OCI-LY7 (cell line): Measurements from ENCODE around the gene DARS1. TPM values are rescaled to one million over a fixed set of nuclear protein-coding genes. Genes with fewer than 3 reads are reported as not detected.

Source experiments
- BruUV-seq: library from RNA; stranded (reverse); fragments of 400-500 nt; replicated peaks from 2 replicates; lab custom pipeline; 2021; lab: Mats Ljungman, UMichigan
- CTCF ChIA-PET: fragments of 300-600 bp; sonication (Branson Sonifier 250); formaldehyde crosslinking; loops from one replicate; lab custom pipeline; 2022; ENCODE audit warnings: antibody characterized with exemption; ENCODE audit not compliant: unreplicated experiment; lab: Charles Lee
- POLR2A ChIA-PET: fragments of 300-600 bp; sonication (Branson Sonifier 250); formaldehyde crosslinking; loops from one replicate; lab custom pipeline; 2022; ENCODE audit warnings: antibody characterized with exemption; lab: Charles Lee
- DNase-seq: peaks from one replicate; pipeline ENCODE4 v3.0.0-alpha.2; 2015; ENCODE audit warnings: low spot score
- H2AFZ ChIP-seq: fragments of 200-600 bp; sonication (generic), shearing (Covaris generic); 2 replicates; pipeline ENCODE4 v1.6.1; 2014; ENCODE audit warnings: mild to moderate bottlenecking, antibody characterized with exemption, low read length, moderate library complexity
- H3K27ac ChIP-seq: fragments of 200-600 bp; sonication (generic); 2 replicates; pipeline ENCODE4 v1.5.1; 2014; ENCODE audit warnings: mixed run types, low read depth, mild to moderate bottlenecking, moderate library complexity, low read length, inconsistent platforms; ENCODE audit not compliant: poor library complexity, severe bottlenecking
- H3K36me3 ChIP-seq: fragments of 200-600 bp; sonication (generic); 2 replicates; pipeline ENCODE4 v1.6.1; 2014; ENCODE audit warnings: mild to moderate bottlenecking, antibody characterized with exemption, low read length, moderate library complexity, mixed read lengths; ENCODE audit not compliant: insufficient read depth
- H3K4me1 ChIP-seq: fragments of 200-600 bp; sonication (generic); 2 replicates; pipeline ENCODE4 v1.5.1; 2014; ENCODE audit warnings: mild to moderate bottlenecking, low read length; ENCODE audit not compliant: insufficient read depth, poor library complexity, severe bottlenecking
- H3K4me2 ChIP-seq: fragments of 200-600 bp; sonication (generic); 2 replicates; pipeline ENCODE4 v1.6.1; 2014; ENCODE audit warnings: mild to moderate bottlenecking, low read length
- H3K4me3 ChIP-seq: fragments of 200-600 bp; sonication (generic); 2 replicates; pipeline ENCODE4 v1.5.1; 2014; ENCODE audit warnings: mild to moderate bottlenecking, low read depth, low read length; ENCODE audit not compliant: poor library complexity, severe bottlenecking
- H3K79me2 ChIP-seq: fragments of 200-600 bp; sonication (generic); 2 replicates; pipeline ENCODE4 v1.6.1; 2016; ENCODE audit warnings: low read depth, mild to moderate bottlenecking, low read length, moderate library complexity, mixed read lengths; ENCODE audit not compliant: insufficient read depth
- H3K9me2 ChIP-seq: fragments of 200-600 bp; sonication (generic); 2 replicates; pipeline ENCODE4 v1.6.1; 2016; ENCODE audit warnings: mild to moderate bottlenecking, low read length, mixed read lengths; ENCODE audit not compliant: insufficient read depth
- H3K9me3 ChIP-seq: fragments of 200-600 bp; sonication (generic); 2 replicates; pipeline ENCODE4 v1.6.1; 2014; ENCODE audit warnings: mild to moderate bottlenecking, mixed run types, low read length, mixed read lengths
- H4K20me1 ChIP-seq: fragments of 200-600 bp; sonication (generic); 2 replicates; pipeline ENCODE4 v1.6.1; 2014; ENCODE audit warnings: mild to moderate bottlenecking, antibody characterized with exemption, low read length, moderate library complexity, mixed read lengths; ENCODE audit not compliant: insufficient read depth
- EZH2phosphoT487 ChIP-seq: fragments of 200-600 bp; sonication (generic); IDR thresholded peaks from 2 replicates; pipeline ENCODE4 v1.6.1; 2018; ENCODE audit warnings: low read depth, borderline replicate concordance, mild to moderate bottlenecking, mixed run types, antibody characterized with exemption, low read length, moderate library complexity, mixed read lengths
- intact Hi-C: fragments of 100-400 bp; cut with micrococcal nuclease; formaldehyde crosslinking; loops from one replicate; pipeline ENCODE4 v1.10.0; 2022; ENCODE audit not compliant: unreplicated experiment
- total RNA-seq, 2 experiments: library from RNA; depleted of rRNA in 1 of 2; stranded (reverse); fragments of >200 nt in 1 of 2; shearing (Covaris generic) in 1 of 2; gene quantifications; 2 replicates each; pipeline ENCODE4 v1.2.3, GENCODE V29; 2014 to 2022
- TF ChIP-seq, protein P1 (sequence below): fragments of 200-600 bp; sonication (generic); conservative IDR thresholded peaks from 2 replicates; pipeline ENCODE4 v1.5.1; 2014; ENCODE audit warnings: mild to moderate bottlenecking, antibody characterized with exemption, low read length, moderate library complexity, mixed read lengths

DARS1 gene
- total RNA-seq, 2 experiments from 2014 or later, result 90.5 to 140 TPM

GRCh38 chr2:136013136-136013685 lies 27.8 kb upstream of the DARS1 start:
- POLR2A ChIA-PET, result no interaction called here

GRCh38 chr2:136012315-136012714 lies 26.9 kb upstream of the DARS1 start:
- Histone ChIP-seq H3K4me1 (peaks cover 12% of the 10 kb centered on the region), H3K36me3 (no peaks in the 10 kb centered on the region), H3K9me3 (no peaks in the 10 kb centered on the region), H3K27ac (no peak overlapping the region), H2AFZ (no peak overlapping the region), H3K4me3 (no peak overlapping the region), H3K9me2 (no peaks in the 10 kb centered on the region), H3K4me2 (no peak overlapping the region), H4K20me1 (no peaks in the 10 kb centered on the region), H3K79me2 (no peaks in the 10 kb centered on the region)
- POLR2A ChIA-PET, result no interaction called here
- CTCF ChIA-PET, result no interaction called here
- DNase-seq, result no peak
- no TSS peak for BruUV-seq
- intact Hi-C loops, result no loop called here
- TF ChIP-seq, protein P1, sequence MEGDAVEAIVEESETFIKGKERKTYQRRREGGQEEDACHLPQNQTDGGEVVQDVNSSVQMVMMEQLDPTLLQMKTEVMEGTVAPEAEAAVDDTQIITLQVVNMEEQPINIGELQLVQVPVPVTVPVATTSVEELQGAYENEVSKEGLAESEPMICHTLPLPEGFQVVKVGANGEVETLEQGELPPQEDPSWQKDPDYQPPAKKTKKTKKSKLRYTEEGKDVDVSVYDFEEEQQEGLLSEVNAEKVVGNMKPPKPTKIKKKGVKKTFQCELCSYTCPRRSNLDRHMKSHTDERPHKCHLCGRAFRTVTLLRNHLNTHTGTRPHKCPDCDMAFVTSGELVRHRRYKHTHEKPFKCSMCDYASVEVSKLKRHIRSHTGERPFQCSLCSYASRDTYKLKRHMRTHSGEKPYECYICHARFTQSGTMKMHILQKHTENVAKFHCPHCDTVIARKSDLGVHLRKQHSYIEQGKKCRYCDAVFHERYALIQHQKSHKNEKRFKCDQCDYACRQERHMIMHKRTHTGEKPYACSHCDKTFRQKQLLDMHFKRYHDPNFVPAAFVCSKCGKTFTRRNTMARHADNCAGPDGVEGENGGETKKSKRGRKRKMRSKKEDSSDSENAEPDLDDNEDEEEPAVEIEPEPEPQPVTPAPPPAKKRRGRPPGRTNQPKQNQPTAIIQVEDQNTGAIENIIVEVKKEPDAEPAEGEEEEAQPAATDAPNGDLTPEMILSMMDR, result no peak
- no peak for TF ChIP-seq EZH2phosphoT487

More at GRCh38 chr2:136013136-136013685, 27.8 kb upstream of the DARS1 start:
- no peak overlapping the region for H3K4me2 ChIP-seq
- no peaks in the 10 kb centered on the region for H3K79me2 ChIP-seq
- H3K27ac ChIP-seq, result no peak overlapping the region
- no peaks in the 10 kb centered on the region for H3K9me2 ChIP-seq
- no peak for DNase-seq
- no peaks in the 10 kb centered on the region for H3K9me3 ChIP-seq
- CTCF ChIA-PET, result no interaction called here
- no peak overlapping the region for H2AFZ ChIP-seq
- no TSS peak for BruUV-seq
- no peak for TF ChIP-seq EZH2phosphoT487
- TF ChIP-seq, protein P1, result no peak
- no peak overlapping the region for H3K4me3 ChIP-seq
- peaks cover 10% of the 10 kb centered on the region for H3K4me1 ChIP-seq
- no peaks in the 10 kb centered on the region for H4K20me1 ChIP-seq
- intact Hi-C loops, result no loop called here
- no peaks in the 10 kb centered on the region for H3K36me3 ChIP-seq

DNA sequence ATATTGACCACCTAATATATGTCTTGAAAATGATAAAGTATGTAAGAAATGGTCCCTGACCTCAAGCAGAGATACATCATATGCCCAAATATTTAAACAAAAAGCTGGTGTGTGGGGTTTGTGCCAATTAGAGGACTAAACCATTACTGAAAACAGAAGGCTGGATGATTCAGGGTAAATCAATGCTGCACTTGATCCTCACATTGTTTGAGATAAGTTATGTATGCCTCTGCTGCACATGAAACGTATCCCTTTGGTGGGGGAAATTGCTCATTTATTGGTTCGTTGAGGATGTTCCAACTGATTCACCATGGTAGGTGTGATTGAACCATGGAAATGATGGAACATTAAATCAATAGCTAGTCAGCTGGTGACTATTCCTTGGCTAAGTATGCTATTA lies 24.7 kb upstream of the DARS1 start:
- no peak overlapping the region for H3K27ac ChIP-seq
- intact Hi-C loops, result no loop called here

More for the DNA sequence above, 24.7 kb upstream of the DARS1 start:
- Histone ChIP-seq H4K20me1 (no peaks in the 10 kb centered on the region), H3K79me2 (no peaks in the 10 kb centered on the region), H3K4me3 (no peak overlapping the region), H3K4me2 (no peak overlapping the region), H2AFZ (no peak overlapping the region), H3K9me2 (no peaks in the 10 kb centered on the region), H3K9me3 (no peaks in the 10 kb centered on the region), H3K36me3 (no peaks in the 10 kb centered on the region), H3K4me1 (peaks cover 27% of the 10 kb centered on the region)
- TF ChIP-seq, protein P1, result no peak
- TF ChIP-seq EZH2phosphoT487, result no peak
- POLR2A ChIA-PET, result interaction anchor here (0.8 to 3.6 kb wide), 5 partner anchors 12 to 49 kb away, joined by 4 to 18 read pairs (median 5); no protein-coding TSS in a partner anchor
- CTCF ChIA-PET, result interaction anchor here (0.8 to 1.0 kb wide), 2 partner anchors 10 to 13 kb away, joined by 3 read pairs; no protein-coding TSS in a partner anchor
- BruUV-seq, result no TSS peak
- DNase-seq, result no peak
